Activated T-helper 1 cell treated with anti-CD3 and anti-CD28 coated beads, Interleukin-12 subunit alpha, Interleukin-12 subunit beta, Interleukin-2, Interleukin-4 antibody, amounts not matched to agents 30 ng/mL and 10 ng/mL and 1 ng/mL, durations not matched to agents 14 hours and 24 hours and 36 hours (primary cell): ENCODE data around the gene CLEC6A. TPM values are rescaled to one million over a fixed set of nuclear protein-coding genes. Genes with fewer than 3 reads are reported as not detected.

Source experiments
- DNase-seq: peaks from one replicate; pipeline ENCODE4 v3.0.0; 2021; ENCODE audit warnings: low spot score
- H3K27ac Mint-ChIP-seq: one replicate; pipeline ENCODE4 v1.8.0; 2021; ENCODE audit warnings: mild to moderate bottlenecking, mixed read lengths
- H3K27me3 Mint-ChIP-seq: one replicate; pipeline ENCODE4 v1.8.0; 2022; ENCODE audit warnings: mild to moderate bottlenecking, moderate library complexity, mixed read lengths; ENCODE audit not compliant: insufficient read depth
- H3K36me3 Mint-ChIP-seq: one replicate; pipeline ENCODE4 v1.8.0; 2021; ENCODE audit warnings: low read depth, mixed read lengths
- H3K4me1 Mint-ChIP-seq: one replicate; pipeline ENCODE4 v1.8.0; 2021; ENCODE audit warnings: low read depth, mixed read lengths
- H3K4me3 Mint-ChIP-seq: one replicate; pipeline ENCODE4 v1.8.0; 2021; ENCODE audit warnings: mild to moderate bottlenecking, moderate library complexity, mixed read lengths
- H3K9me3 Mint-ChIP-seq: one replicate; pipeline ENCODE4 v1.8.0; 2021; ENCODE audit warnings: mixed read lengths
- intact Hi-C: fragments of 100-400 bp; cut with micrococcal nuclease; formaldehyde crosslinking; loops from one replicate; pipeline ENCODE4 v1.15.1; 2024
- total RNA-seq: library from RNA; stranded (reverse); gene quantifications from 2 replicates; pipeline ENCODE4 v1.2.3, GENCODE V29; 2022

Gene CLEC6A
- total RNA-seq, 1 donor from 2014 or later: not detected

DNA sequence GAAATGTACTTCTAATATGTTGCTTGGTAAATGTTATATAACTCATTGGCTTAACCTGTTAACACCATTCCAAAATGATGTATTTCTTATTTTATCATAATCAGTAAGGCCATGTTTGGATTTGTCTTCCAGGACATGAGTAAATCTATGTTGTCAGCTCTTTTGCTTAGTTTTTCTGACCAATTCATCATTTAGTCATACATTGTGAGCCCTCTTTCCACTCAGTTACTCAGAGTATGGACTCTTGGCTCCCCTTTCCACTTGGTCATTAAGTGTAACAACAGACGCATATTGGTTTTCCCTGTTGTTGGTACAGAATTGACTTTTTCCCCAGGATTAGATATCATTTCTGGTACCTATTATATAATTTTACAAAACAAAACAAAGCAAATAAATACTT is 48.6 kb downstream of the CLEC6A start:
- Mint-ChIP-seq H3K27ac (no peak overlapping the region), H3K4me3 (no peak overlapping the region), H3K4me1 (peaks cover 6% of the 10 kb centered on the region), H3K9me3 (no peaks in the 10 kb centered on the region), H3K27me3 (peaks cover 27% of the 10 kb centered on the region), H3K36me3 (no peaks in the 10 kb centered on the region)
- intact Hi-C loops: no loop called here
- no peak for DNase-seq

DNA sequence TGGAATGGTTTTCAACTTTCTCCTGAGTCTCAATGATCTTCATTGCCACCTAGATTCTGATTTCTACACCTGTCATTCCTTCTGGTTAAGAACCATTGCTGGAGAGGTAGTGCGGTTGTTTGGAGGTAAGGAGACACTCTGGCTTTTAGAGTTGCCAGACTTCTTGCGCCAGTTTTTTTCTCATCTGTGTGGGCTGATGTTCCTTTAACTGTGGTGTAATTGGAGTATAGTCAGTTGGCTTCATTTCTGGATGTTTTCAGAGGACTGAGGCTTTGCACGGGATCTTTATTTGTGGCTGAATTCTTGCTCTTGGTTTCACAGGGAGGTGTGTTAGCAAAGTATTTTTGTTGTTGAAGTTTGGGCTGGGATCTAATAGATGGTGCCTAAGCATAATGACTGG is 51.8 kb downstream of the CLEC6A start:
- Mint-ChIP-seq H3K9me3 (no peaks in the 10 kb centered on the region), H3K4me3 (no peak overlapping the region), H3K4me1 (no peaks in the 10 kb centered on the region), H3K36me3 (no peaks in the 10 kb centered on the region), H3K27ac (no peak overlapping the region), H3K27me3 (peaks cover 24% of the 10 kb centered on the region)
- intact Hi-C loops: no loop called here
- DNase-seq: no peak

DNA sequence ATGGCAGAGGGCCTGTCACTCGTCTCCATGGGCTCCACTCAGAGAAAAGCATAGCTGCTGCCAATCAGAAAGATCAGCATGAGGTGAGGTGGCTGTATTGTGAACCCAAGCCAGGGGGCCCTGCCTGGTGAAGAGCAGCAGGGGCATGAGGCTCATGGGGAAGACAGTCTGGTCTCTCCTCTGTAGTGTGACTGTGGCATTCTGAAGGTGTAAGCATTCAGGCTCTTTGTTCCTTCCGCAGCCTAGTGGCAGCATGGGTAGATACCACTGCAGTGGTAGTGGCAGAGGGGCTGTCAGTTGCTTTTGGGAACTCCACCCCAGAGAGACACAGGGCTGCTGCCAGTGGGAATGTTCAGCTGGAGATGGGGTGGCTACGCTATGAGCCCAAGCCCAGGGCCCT is 52.5 kb downstream of the CLEC6A start:
- Mint-ChIP-seq H3K27ac (no peak overlapping the region), H3K9me3 (no peaks in the 10 kb centered on the region), H3K36me3 (no peaks in the 10 kb centered on the region), H3K27me3 (peaks cover 27% of the 10 kb centered on the region), H3K4me3 (no peak overlapping the region), H3K4me1 (no peaks in the 10 kb centered on the region)
- intact Hi-C loops: no loop called here
- DNase-seq: no peak

DNA sequence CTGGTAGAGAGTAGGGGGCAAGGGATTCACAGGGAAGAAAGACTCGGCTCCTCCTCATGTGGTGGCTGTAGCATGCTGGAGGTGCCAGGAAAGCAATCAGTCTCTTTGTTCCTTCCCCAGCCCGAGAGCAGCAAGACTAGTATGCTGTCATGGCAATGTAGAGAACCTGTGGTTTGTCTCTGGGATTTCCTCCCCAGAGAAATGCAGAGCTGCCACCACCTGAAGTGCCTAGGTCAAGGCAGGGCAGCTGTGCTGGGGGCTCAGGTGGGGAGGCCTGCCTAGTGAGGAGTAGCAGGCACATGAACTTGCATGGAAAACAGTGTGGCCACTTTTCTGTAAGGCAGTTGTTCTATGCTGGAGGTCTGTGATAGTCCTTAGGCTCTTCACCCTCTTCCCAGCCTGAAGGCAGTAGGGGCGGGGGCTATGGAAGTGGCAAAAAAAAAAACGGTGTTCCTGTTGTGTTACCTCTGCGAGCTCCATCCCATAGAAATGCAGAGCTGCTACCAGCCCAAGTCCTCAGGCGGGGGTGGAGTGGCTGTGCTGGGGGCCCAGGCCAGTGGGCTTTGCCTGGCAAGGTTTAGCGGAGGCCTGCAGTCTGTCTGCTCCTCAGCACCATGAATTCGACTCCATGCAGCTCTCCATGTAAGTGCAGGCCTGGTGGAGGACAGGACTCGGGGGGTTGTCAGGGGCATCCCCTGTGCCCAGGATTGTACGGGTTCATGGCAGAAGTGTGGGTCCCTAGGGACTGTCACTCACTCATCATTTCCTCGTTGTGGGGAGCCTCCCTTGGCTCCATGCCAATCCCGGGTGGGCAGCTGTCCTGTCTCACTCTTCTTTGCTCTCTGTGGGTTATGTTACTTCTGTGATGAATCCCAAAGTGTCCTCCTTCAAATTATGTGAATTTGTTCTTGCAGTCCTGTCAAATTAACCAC is 53.4 kb downstream of the CLEC6A start:
- no peaks in the 10 kb centered on the region for H3K9me3 Mint-ChIP-seq
- no peak for DNase-seq
- no peak overlapping the region for H3K4me3 Mint-ChIP-seq
- peaks cover 34% of the 10 kb centered on the region for H3K27me3 Mint-ChIP-seq
- intact Hi-C loops: no loop called here
- H3K27ac Mint-ChIP-seq: no peak overlapping the region
- no peaks in the 10 kb centered on the region for H3K36me3 Mint-ChIP-seq
- H3K4me1 Mint-ChIP-seq: no peaks in the 10 kb centered on the region

DNA sequence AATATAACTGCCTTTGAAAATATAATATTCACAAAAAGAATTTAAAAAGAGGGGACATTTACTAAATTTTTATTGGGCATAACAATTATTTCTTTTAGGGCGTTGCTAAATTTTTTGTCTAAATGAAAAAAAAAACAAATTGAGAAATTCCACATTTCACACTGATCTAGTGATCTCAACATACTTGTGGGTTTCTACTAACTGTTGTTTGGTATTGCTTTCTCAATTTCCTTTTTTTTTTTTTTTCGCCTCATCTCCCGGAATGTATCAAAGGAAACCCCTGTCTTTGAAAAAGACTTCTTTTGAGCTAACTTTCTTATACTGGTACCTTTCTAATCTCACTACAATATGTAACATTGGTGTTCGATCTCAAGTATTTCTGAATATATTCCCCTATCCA is 57.5 kb downstream of the CLEC6A start, which contains the start of gene CLEC4D:
Gene CLEC4D (plus strand): TSS at position 248 of the 400 bp plus-strand sequence. CDS start 230 bp downstream, outside the sequence.
- Mint-ChIP-seq H3K4me1 (no peaks in the 10 kb centered on the region), H3K27me3 (peaks cover 29% of the 10 kb centered on the region), H3K27ac (no peak within 1 kb of the TSS), H3K9me3 (no peaks in the 10 kb centered on the region), H3K36me3 (no peaks in the 10 kb centered on the region), H3K4me3 (no peak within 1 kb of the TSS)
- DNase-seq: no peak
- intact Hi-C loops: no loop called here

DNA sequence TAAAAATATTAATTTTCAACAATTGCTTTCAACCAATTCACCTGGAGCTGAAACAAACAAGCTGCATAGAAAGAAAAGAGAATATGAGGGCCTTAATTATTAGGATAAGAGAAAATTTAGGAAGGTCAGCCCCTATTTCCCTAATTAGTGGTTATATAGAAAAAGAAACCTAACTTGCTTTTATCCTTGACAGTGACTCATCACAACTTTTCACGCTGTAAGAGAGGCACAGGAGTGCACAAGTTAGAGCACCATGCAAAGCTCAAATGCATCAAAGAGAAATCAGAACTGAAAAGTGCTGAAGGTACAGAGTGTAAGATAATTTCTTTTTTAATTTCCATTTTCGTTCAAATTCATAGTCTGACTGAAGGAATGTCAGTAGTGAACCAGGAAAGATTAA is 62.2 kb downstream of the CLEC6A start:
- intact Hi-C loops: no loop called here
- no peaks in the 10 kb centered on the region for H3K4me1 Mint-ChIP-seq
- H3K27me3 Mint-ChIP-seq: peaks cover 25% of the 10 kb centered on the region
- no peak overlapping the region for H3K27ac Mint-ChIP-seq
- H3K36me3 Mint-ChIP-seq: no peaks in the 10 kb centered on the region
- no peak for DNase-seq
- no peak overlapping the region for H3K4me3 Mint-ChIP-seq
- H3K9me3 Mint-ChIP-seq: no peaks in the 10 kb centered on the region

DNA sequence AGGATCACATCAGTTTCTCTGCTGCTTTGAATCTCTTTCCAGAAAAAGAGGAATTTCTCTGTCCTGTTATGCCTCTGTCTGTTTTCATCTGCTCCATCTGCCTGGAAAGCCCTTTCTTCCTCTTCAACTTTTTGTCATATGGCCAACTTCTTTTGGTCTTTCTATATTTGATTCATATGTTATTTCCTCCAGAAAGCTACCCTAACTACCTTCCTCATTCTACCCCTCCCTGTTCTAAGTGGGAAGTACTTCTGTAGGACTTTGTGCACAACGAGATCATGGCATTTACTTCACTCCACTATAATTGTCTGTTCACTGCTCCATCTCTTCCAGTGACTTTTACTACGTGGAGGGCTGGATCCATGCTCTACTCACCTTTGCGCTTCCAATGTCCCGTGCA is 63.4 kb downstream of the CLEC6A start:
- H3K27ac Mint-ChIP-seq: no peak overlapping the region
- H3K4me3 Mint-ChIP-seq: no peak overlapping the region
- DNase-seq: no peak
- peaks cover 17% of the 10 kb centered on the region for H3K27me3 Mint-ChIP-seq
- no peaks in the 10 kb centered on the region for H3K36me3 Mint-ChIP-seq
- no peaks in the 10 kb centered on the region for H3K9me3 Mint-ChIP-seq
- intact Hi-C loops: no loop called here
- H3K4me1 Mint-ChIP-seq: no peaks in the 10 kb centered on the region

DNA sequence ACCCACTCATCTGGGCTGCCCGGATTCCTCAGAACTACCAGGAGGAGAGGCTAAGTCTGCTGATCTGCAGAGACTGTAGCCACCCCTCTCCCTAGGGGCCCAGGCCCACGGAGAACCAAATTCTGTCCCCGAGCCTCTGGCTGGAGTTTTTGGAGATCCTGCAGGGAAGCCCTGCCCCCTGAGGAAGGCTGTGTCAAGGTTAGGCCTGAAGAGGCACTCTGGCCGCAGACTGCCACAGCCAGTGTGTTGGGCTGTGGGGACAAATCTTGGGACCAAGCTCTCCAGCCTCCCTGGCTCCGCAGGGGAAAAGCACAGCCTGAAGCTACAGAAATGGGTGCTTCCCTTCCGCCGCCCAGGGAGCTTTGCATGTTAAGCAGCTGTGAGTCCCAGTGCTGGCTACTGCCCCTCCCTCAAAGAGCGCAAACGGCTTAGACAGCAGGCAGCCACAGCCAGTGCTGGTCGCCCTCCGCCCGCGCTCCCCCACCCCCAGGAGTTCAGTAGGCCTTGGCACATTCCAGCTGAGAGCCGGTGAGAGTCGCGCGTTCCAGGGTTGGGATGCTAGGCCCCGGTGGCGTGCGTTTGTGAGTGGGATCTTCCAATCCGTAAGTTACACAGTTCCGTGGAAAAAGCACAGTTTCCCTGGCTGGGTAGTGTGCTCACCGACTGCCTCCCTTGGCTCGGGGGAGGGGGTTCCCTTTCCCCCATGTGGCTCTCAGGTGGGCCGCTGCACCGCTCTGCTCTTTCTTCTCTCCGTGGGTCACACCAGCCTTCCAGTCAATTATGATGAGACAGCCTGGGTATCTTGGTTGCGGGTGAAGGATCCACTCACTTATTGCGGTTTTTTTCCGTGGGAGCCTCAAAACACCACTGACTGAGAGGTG is 71.7 kb downstream of the CLEC6A start:
- H3K4me3 Mint-ChIP-seq: no peak overlapping the region
- no peaks in the 10 kb centered on the region for H3K4me1 Mint-ChIP-seq
- peaks cover 5% of the 10 kb centered on the region for H3K9me3 Mint-ChIP-seq
- no peak overlapping the region for H3K27ac Mint-ChIP-seq
- intact Hi-C loops: no loop called here
- no peak for DNase-seq
- no peaks in the 10 kb centered on the region for H3K36me3 Mint-ChIP-seq
- peaks cover 10% of the 10 kb centered on the region for H3K27me3 Mint-ChIP-seq

Other genes with a start within 250 kb of the CLEC6A start
- gene FAM90A1, start 228.3 kb upstream of the CLEC6A start, total RNA-seq: 0.15 and 0.36 TPM in 2 replicates
- gene CLEC4D, start 57.5 kb downstream of the CLEC6A start, total RNA-seq: not detected in 2 replicates
- gene CLEC4E, start 84.9 kb downstream of the CLEC6A start, total RNA-seq: not detected in 2 replicates
- not detected in 2 replicates for gene AICDA, start 156.9 kb downstream of the CLEC6A start, total RNA-seq
- not detected in 2 replicates for gene MFAP5, start 206.9 kb downstream of the CLEC6A start, total RNA-seq
- 0.47 and 0.52 TPM in 2 replicates for gene RIMKLB, start 242.0 kb downstream of the CLEC6A start, total RNA-seq